ENCODE results near the gene SMIM8.
"Not testable (repeated sequence)": the region's sequence is repeated elsewhere in the genome, so short reads cannot be mapped to it uniquely, and the experiment has no call there.

Gene SMIM8

DNA sequence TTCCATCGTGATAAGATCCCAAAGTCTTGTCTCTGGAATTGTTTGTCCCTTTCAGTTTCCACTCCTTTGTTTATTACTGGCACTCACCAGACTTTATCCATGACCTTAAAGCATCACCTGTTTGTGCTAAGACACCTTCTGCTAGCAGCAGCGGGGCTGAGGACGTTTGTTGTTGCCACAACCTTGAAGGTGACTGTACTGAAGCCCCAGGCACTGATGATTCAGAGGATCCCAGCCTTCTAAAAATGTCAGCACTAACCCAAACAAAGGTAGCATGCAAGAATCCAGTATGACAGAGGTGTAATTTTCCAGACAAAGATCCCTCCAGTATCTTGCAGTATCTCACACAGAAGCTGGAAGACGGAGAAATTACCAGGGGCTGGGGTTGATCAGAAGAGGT is 28.9 kb upstream of the SMIM8 start:
- Mint-ChIP-seq H3K4me1 (no peaks in the 10 kb centered on the region), H3K4me3 (no peak overlapping the region), H3K9me3 (no peaks in the 10 kb centered on the region), H3K27ac (no peak overlapping the region), H3K27me3 (ENCODE audit: low read depth) (no peaks in the 10 kb centered on the region), H3K36me3 (ENCODE audit: low read depth) (no peaks in the 10 kb centered on the region)
- TF ChIP-seq CTCF (IDR thresholded peaks at IDR 0.05; ENCODE audit: unreplicated experiment in 3 of 3): no peak

DNA sequence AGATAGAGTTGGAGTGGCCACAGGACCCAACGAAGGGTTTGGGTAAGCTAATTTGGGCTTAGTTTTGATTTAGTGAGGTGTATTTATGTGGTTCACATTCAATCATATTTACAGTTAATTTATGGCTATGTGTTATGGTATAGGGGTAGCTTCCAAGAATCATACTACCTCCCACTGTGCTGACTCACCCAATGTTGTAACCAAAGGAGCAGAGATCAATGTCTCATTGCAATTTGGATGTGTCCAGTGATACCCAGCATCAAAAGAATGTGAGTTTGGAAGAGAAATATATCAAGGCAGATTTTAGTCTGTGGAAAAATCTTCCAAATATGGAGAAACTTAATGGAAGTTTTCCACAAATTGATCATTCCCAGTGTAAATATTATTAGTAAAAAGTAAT is 25.3 kb upstream of the SMIM8 start:
- no peaks in the 10 kb centered on the region for H3K4me1 Mint-ChIP-seq
- no peak for TF ChIP-seq CTCF (IDR thresholded peaks at IDR 0.05; ENCODE audit: unreplicated experiment in 3 of 3)
- H3K27ac Mint-ChIP-seq: no peak overlapping the region
- H3K9me3 Mint-ChIP-seq: peaks cover under 1% of the 10 kb centered on the region
- no peaks in the 10 kb centered on the region for H3K36me3 Mint-ChIP-seq (ENCODE audit: low read depth)
- H3K4me3 Mint-ChIP-seq: no peak overlapping the region
- H3K27me3 Mint-ChIP-seq (ENCODE audit: low read depth): no peaks in the 10 kb centered on the region

DNA sequence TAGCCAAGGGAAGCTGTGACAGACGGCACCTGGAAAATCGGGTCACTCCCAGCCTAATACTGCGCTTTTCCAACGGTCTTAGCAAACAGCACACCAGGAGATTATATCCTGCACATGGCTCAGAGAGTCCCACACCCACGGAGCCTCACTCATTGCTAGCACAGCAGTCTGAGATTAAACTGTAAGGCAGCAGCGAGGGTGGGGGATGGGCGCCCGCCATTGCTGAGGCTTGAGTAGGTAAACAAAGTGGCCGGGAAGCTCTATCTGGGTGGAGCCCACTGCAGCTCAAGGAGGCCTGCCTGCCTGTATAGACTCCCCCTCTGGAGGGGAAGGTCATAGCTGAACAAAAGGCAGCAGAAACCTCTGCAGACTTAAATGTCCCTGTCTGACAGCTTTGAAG is 21.1 kb upstream of the SMIM8 start:
- H3K27me3 Mint-ChIP-seq (ENCODE audit: low read depth); H3K36me3 Mint-ChIP-seq (ENCODE audit: low read depth); H3K4me3 Mint-ChIP-seq; H3K27ac Mint-ChIP-seq; H3K4me1 Mint-ChIP-seq: not testable (repeated sequence)
- H3K9me3 Mint-ChIP-seq: peaks cover 19% of the 10 kb centered on the region

GRCh38 chr6:87308970-87309369 is 13.4 kb upstream of the SMIM8 start:
- no peak for TF ChIP-seq CTCF (IDR thresholded peaks at IDR 0.05; ENCODE audit: unreplicated experiment in 3 of 3)
- H3K27ac Mint-ChIP-seq: no peak overlapping the region
- H3K9me3 Mint-ChIP-seq: peaks cover 8% of the 10 kb centered on the region
- no peak overlapping the region for H3K4me3 Mint-ChIP-seq
- no peaks in the 10 kb centered on the region for H3K4me1 Mint-ChIP-seq
- no peaks in the 10 kb centered on the region for H3K36me3 Mint-ChIP-seq (ENCODE audit: low read depth)
- peaks cover 5% of the 10 kb centered on the region for H3K27me3 Mint-ChIP-seq (ENCODE audit: low read depth)

DNA sequence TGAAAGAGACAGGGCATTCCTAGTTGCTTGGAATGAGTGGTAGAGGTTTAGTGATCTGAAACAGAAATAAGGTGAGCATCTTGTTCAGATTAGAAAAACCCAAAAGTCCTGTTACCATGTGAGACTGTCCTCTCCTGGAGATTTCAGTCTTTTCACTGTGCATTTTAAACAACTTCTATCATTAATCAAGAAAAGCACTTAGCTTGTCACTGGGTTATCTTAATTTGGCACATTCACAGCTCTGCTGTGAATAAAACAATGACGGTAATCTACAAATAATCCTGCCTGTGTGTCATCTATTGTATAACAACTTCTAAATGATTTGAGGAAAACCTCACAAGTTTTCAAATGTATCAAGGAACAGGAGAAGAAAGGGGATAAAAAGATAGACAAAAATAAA is 9.5 kb upstream of the SMIM8 start:
- no peaks in the 10 kb centered on the region for H3K36me3 Mint-ChIP-seq (ENCODE audit: low read depth)
- no peaks in the 10 kb centered on the region for H3K9me3 Mint-ChIP-seq
- H3K4me1 Mint-ChIP-seq: no peaks in the 10 kb centered on the region
- H3K4me3 Mint-ChIP-seq: no peak overlapping the region
- TF ChIP-seq CTCF (IDR thresholded peaks at IDR 0.05; ENCODE audit: unreplicated experiment in 3 of 3): no peak
- peaks cover 9% of the 10 kb centered on the region for H3K27me3 Mint-ChIP-seq (ENCODE audit: low read depth)
- no peak overlapping the region for H3K27ac Mint-ChIP-seq

DNA sequence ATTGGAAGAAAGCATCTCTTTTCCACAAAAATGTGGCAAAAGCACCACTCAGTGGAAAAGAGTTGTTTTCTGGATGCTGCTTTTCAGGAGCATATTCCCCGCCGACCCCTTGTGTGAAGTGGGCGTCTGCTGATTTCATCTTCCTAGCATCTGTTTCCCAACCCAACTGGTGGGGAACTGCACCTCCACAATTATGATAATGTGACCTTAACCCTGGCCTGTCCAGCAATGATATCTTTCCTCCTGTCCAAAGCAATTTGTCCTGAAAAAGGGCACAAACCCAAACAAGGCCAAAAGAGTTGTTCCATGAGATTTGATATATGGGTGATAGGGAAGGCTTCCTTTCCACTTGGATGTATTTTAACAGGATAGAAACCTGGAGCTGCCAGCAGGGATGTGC is 7.3 kb upstream of the SMIM8 start:
- Mint-ChIP-seq H3K4me3 (no peak overlapping the region), H3K27ac (no peak overlapping the region), H3K27me3 (ENCODE audit: low read depth) (peaks cover 9% of the 10 kb centered on the region), H3K36me3 (ENCODE audit: low read depth) (no peaks in the 10 kb centered on the region), H3K4me1 (no peaks in the 10 kb centered on the region), H3K9me3 (no peaks in the 10 kb centered on the region)
- no peak for TF ChIP-seq CTCF (IDR thresholded peaks at IDR 0.05; ENCODE audit: unreplicated experiment in 3 of 3)
